Right lobe of liver (tissue), 6 donors: Measurements from ENCODE around the gene ATP5F1D. TPM values are rescaled to one million over a fixed set of nuclear protein-coding genes. Genes with fewer than 3 reads are reported as not detected.

Experiments used
- ATAC-seq, 4 donors: fragments of 200-7000 bp; cut with Tn5 transposase; one replicate each; pipeline ENCODE4 v1.9.1; 2020; ENCODE audit warnings: mild to moderate bottlenecking in 4 of 4, moderate library complexity in 4 of 4
- DNase-seq, 3 donors: peaks; one replicate each; pipeline ENCODE4 v3.0.0-alpha.2; 2020
- H3K27ac ChIP-seq, 3 donors: fragments of 200-600 bp; one replicate each; pipeline ENCODE4 v1.8.0; 2022
- H3K27me3 ChIP-seq, 2 donors: fragments of 200-600 bp; one replicate each; pipeline ENCODE4 v1.8.0; 2022
- H3K36me3 ChIP-seq, 4 donors: fragments of 200-600 bp; sonication (generic) in 1 of 4; one replicate each; pipeline versions ENCODE4 v1.5.1 to v1.8.0; 2017 to 2022; ENCODE audit warnings: control low read depth in 1 of 4
- H3K4me1 ChIP-seq, 4 donors: fragments of 200-600 bp; sonication (generic) in 1 of 4; one replicate each; pipeline versions ENCODE4 v1.5.1 to v1.8.0; 2017 to 2022; ENCODE audit warnings: control low read depth in 1 of 4
- H3K4me3 ChIP-seq, 3 donors: fragments of 200-600 bp; one replicate each; pipeline ENCODE4 v1.8.0; 2022
- H3K9me3 ChIP-seq, 4 donors: fragments of 200-600 bp; sonication (generic) in 1 of 4; one replicate each; pipeline versions ENCODE4 v1.5.1 to v1.8.0; 2017 to 2022; ENCODE audit warnings: control low read depth in 1 of 4
- CTCF ChIP-seq, 4 donors: fragments of 200-600 bp in 3 of 4; fragments of 450-650 bp in 1 of 4; IDR thresholded peaks; one replicate each; pipeline versions ENCODE4 v1.5.1 to v1.8.0; 2016 to 2022; ENCODE audit warnings: antibody characterized with exemption in 4 of 4, mild to moderate bottlenecking in 2 of 4
- POLR2A ChIP-seq: fragments of 450-650 bp; IDR thresholded peaks from one replicate; pipeline ENCODE4 v1.6.1; 2017; ENCODE audit warnings: antibody characterized with exemption, mild to moderate bottlenecking
- WGBS: methylation state at CpG from one replicate; pipeline ENCODE4 v1.1.6; 2018; ENCODE audit warnings: low coverage, low lambda C conversion rate; ENCODE audit not compliant: insufficient coverage; ENCODE audit errors: missing lambda C conversion rate; 5-methylcytosine and 5-hydroxymethylcytosine counted together
- intact Hi-C, 2 donors: fragments of 100-400 bp; cut with DNase I; formaldehyde crosslinking; loops; one replicate each; pipeline versions ENCODE4 v1.11.2 to v1.14.1; 2022
- total RNA-seq, 6 experiments: library from RNA; depleted of rRNA in 2 of 6; stranded (reverse); fragments of >200 nt in 2 of 6; fragmentation: NEBNext Ultra II Directional in 3 of 6; extraction: Animal tissue kit (Norgen Biotek cat#: 25700) in 3 of 6; gene quantifications; one replicate each; pipeline versions ENCODE4 v1.1.0 to v1.2.4, GENCODE V29; 2016 to 2023
- donor health status: DM: no; HTN: yes; CAD: no.
- donor health status: DM: no; HTN: no; CAD: no.
- donor health status: DM: no; HTN: no; CAD: no.
- donor health status: DM: no; HTN: yes; CAD: no.
- donor health status: DM: no; HTN: yes; CAD: no.

The ATP5F1D gene
- total RNA-seq, 6 experiments from 2014 or later: 98.1 to 240 (median 137) TPM

GRCh38 chr19:1252821-1253513 is 11.4 kb downstream of the ATP5F1D start:
- ATAC-seq: peak; percentile 20 to 40 (median 32)
- peak overlapping the region; percentile 74 to 92 (median 86) for H3K4me3 ChIP-seq
- H3K9me3 ChIP-seq: no peaks in the 10 kb centered on the region
- WGBS: 0% methylated on average over 10 of the region's 26 CpGs
- H3K27me3 ChIP-seq: no peaks in the 10 kb centered on the region
- intact Hi-C loops: no loop called here
- peak; percentile 88 to 94 (median 90) for DNase-seq
- H3K27ac ChIP-seq: peak overlapping the region; percentile 76 to 97 (median 94)
- TF ChIP-seq POLR2A (no peak), CTCF (IDR thresholded peaks at IDR 0.05) (no peak)
- H3K36me3 ChIP-seq: peaks cover 17 to 50% (median 29%) of the 10 kb centered on the region in 4 donors
- peaks cover 0 to 59% (median 20%) of the 10 kb centered on the region in 4 donors for H3K4me1 ChIP-seq

- no peak for TF ChIP-seq CTCF (IDR thresholded peaks at IDR 0.05)
- TF ChIP-seq POLR2A: no peak
- no peaks in the 10 kb centered on the region for H3K9me3 ChIP-seq
- peak in 1 of 3 donors; percentile 81 for DNase-seq
- H3K36me3 ChIP-seq: peaks cover 17 to 52% (median 29%) of the 10 kb centered on the region in 4 donors
- intact Hi-C loops: no loop called here
- 0% methylated on average over 4 of the region's 23 CpGs for WGBS
- H3K27ac ChIP-seq: peak overlapping the region; percentile 76 to 97 (median 94)
- ATAC-seq: peak; percentile 0 to 5 (median 2)
- H3K4me1 ChIP-seq: peaks cover 0 to 62% (median 22%) of the 10 kb centered on the region in 4 donors
- H3K4me3 ChIP-seq: peak overlapping the region; percentile 74 to 92 (median 86)
- H3K27me3 ChIP-seq: no peaks in the 10 kb centered on the region
Observed at GRCh38 chr19:1253514-1254080, 12.0 kb downstream of the ATP5F1D start.

- peak overlapping the region; percentile 76 to 97 (median 94) for H3K27ac ChIP-seq
- intact Hi-C loops: no loop called here
- peaks cover 0 to 67% (median 24%) of the 10 kb centered on the region in 4 donors for H3K4me1 ChIP-seq
- no peak for ATAC-seq
- peak overlapping the region; percentile 74 to 92 (median 86) for H3K4me3 ChIP-seq
- WGBS: 51% methylated on average over 6 of the region's 37 CpGs
- no peak for TF ChIP-seq POLR2A
- TF ChIP-seq CTCF (IDR thresholded peaks at IDR 0.05): no peak
- H3K9me3 ChIP-seq: no peaks in the 10 kb centered on the region
- peaks cover 17 to 52% (median 29%) of the 10 kb centered on the region in 4 donors for H3K36me3 ChIP-seq
- no peaks in the 10 kb centered on the region for H3K27me3 ChIP-seq
- peak in 1 of 3 donors; percentile 65 for DNase-seq
Observed at GRCh38 chr19:1254081-1254527, 12.6 kb downstream of the ATP5F1D start.

GRCh38 chr19:1254530-1255185 is 13.1 kb downstream of the ATP5F1D start:
- H3K4me1 ChIP-seq: peaks cover 0 to 73% (median 28%) of the 10 kb centered on the region in 4 donors
- no peaks in the 10 kb centered on the region for H3K9me3 ChIP-seq
- intact Hi-C loops: no loop called here
- TF ChIP-seq CTCF (IDR thresholded peaks at IDR 0.05): no peak
- peak; percentile 10 for TF ChIP-seq POLR2A
- ATAC-seq (peak in 3 of 4 donors; percentile 2 to 4 (median 3)), DNase-seq (peak in 1 of 3 donors; percentile 77)
- WGBS: 87% methylated on average over 3 of the region's 20 CpGs
- peak overlapping the region in 1 of 3 donors; percentile 86 for H3K4me3 ChIP-seq
- H3K27ac ChIP-seq: peak overlapping the region; percentile 76 to 97 (median 94)
- H3K36me3 ChIP-seq: peaks cover 17 to 52% (median 29%) of the 10 kb centered on the region in 4 donors
- H3K27me3 ChIP-seq: no peaks in the 10 kb centered on the region
